IPS-20b (cell line): ENCODE data around the gene IFIT2.
"Not testable (repeated sequence)": the region's sequence is repeated elsewhere in the genome, so short reads cannot be mapped to it uniquely, and the experiment has no call there.

Experiments used
- H3K27ac ChIP-seq: one replicate; pipeline ENCODE4 v1.5.1; 2013; ENCODE audit warnings: low read length
- H3K27me3 ChIP-seq: 2 replicates; pipeline ENCODE4 v1.6.1; 2013; ENCODE audit warnings: mild to moderate bottlenecking, low read length, inconsistent platforms; ENCODE audit not compliant: insufficient read depth
- H3K36me3 ChIP-seq: 2 replicates; pipeline ENCODE4 v1.6.1; 2013; ENCODE audit warnings: low read depth, mild to moderate bottlenecking, inconsistent platforms, low read length, moderate library complexity; ENCODE audit not compliant: insufficient read depth
- H3K4me1 ChIP-seq: 2 replicates; pipeline ENCODE4 v1.6.1; 2013; ENCODE audit warnings: mild to moderate bottlenecking, control low read depth, inconsistent platforms, low read length, moderate library complexity; ENCODE audit not compliant: insufficient read depth
- H3K4me3 ChIP-seq: 2 replicates; pipeline ENCODE4 v1.5.1; 2013; ENCODE audit warnings: mild to moderate bottlenecking, low read length, inconsistent platforms
- H3K9ac ChIP-seq: 2 replicates; pipeline ENCODE4 v1.6.1; 2013; ENCODE audit warnings: low read depth, mild to moderate bottlenecking, inconsistent platforms, low read length, moderate library complexity
- H3K9me3 ChIP-seq: 2 replicates; pipeline ENCODE4 v1.6.1; 2013; ENCODE audit warnings: mild to moderate bottlenecking, low read depth, low read length, inconsistent platforms; ENCODE audit not compliant: insufficient read depth

Gene IFIT2

DNA sequence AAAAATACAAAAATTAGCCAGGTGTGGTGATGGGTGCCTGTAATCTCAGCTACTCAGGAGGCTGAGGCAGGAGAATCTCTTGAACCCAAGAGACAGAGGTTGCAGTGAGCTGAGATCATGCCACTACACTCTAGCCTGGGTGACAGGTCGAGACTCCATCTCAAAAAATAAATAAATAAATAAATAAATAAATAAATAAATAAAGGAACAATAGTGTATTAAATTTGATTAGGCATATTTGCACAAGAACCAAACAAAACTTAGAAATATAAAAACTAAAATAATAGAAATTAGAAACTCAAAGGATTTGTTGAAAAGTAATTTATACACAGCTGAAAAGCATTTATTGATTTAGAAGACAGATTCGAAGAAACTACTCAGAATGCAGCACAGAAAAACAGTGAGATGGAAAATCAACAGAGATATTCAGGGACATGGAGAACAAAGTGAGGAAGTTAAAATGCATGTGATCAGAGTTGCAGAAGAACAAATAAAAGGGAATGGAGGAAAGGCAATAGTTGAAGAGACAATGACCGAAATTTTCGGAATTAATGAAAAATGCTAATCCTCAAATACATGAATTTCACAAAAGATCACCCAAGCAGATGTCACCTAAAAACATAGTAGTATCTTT is 43.6 kb downstream of the IFIT2 start:
- no peak overlapping the region for H3K9ac ChIP-seq
- no peaks in the 10 kb centered on the region for H3K27me3 ChIP-seq
- H3K4me3 ChIP-seq: no peak overlapping the region
- H3K36me3 ChIP-seq: no peaks in the 10 kb centered on the region
- peaks cover 36% of the 10 kb centered on the region for H3K4me1 ChIP-seq
- H3K9me3 ChIP-seq: no peaks in the 10 kb centered on the region
- no peak overlapping the region for H3K27ac ChIP-seq

GRCh38 chr10:89346405-89347254 is 44.8 kb downstream of the IFIT2 start:
- Histone ChIP-seq H3K27me3 (no peaks in the 10 kb centered on the region), H3K9me3 (no peaks in the 10 kb centered on the region), H3K4me1 (peaks cover 43% of the 10 kb centered on the region), H3K4me3 (no peak overlapping the region), H3K9ac (peak overlapping the region; percentile 1; the same call in 1 of the 2 replicates), H3K36me3 (no peaks in the 10 kb centered on the region), H3K27ac (peak overlapping the region; percentile 14)

DNA sequence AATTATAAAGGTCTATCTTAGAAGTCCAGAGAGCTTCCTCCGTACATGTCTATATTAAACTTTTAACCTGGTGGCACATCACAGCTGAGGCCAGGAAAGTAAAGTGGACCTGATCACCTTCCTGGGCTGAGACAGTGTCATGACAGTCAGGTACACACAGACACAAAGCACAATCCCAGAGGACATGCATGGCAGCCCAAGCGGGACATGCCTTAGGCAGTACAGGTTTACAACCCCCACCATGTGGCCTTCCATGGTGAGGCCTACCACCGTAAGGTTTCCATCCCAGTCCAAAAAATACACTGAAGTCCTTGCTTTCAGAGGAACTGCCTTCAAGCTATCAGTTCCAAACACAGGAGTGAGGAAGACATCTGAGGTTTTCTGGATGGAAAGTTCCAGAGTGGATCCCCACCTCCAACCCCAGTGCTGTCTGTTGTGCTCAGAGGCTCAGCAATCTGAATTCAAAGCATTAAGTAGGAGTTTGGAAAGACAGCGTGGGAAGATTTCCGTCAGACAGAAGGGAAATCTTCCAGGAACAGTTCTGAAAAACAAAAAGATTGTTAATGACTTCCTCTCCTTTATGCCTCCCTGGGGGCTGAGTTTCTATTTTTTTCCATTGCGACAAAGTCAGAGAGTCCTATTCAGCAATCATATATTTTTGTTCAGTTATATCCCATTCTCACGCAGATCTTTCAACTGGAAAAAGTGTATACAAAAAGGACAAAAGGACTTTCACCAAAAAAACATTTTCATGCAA is 46.0 kb downstream of the IFIT2 start:
- Histone ChIP-seq H3K27me3 (no peaks in the 10 kb centered on the region), H3K4me1 (peaks cover 51% of the 10 kb centered on the region), H3K36me3 (no peaks in the 10 kb centered on the region), H3K9me3 (no peaks in the 10 kb centered on the region), H3K4me3 (no peak overlapping the region), H3K27ac (no peak overlapping the region), H3K9ac (no peak overlapping the region)

DNA sequence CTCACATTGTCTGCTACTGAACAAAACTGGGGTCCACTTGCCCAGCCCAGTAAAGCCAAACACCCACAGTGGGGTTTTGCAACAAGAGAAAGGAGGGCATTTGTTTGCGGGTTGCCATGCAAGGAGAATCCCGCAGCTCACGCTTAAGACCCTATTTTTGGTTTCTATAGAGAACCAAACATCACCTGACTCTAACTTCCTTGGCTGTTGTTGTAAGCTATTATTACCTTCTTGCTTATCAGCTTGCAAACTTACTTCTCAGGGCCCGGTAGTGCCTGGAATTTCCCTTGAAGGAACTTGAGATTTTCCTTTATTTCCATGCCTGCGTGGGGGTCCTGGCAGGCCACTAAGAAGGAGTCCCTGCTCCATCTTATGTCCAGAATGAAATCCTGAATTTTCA is 46.6 kb downstream of the IFIT2 start:
- no peak overlapping the region for H3K9ac ChIP-seq
- H3K4me1 ChIP-seq: peaks cover 51% of the 10 kb centered on the region

GRCh38 chr10:89348975-89349374 is 47.1 kb downstream of the IFIT2 start:
- Histone ChIP-seq H3K27ac (no peak overlapping the region), H3K36me3 (no peaks in the 10 kb centered on the region), H3K4me1 (peaks cover 51% of the 10 kb centered on the region), H3K4me3 (no peak overlapping the region), H3K9ac (no peak overlapping the region), H3K27me3 (no peaks in the 10 kb centered on the region), H3K9me3 (no peaks in the 10 kb centered on the region)

More for the DNA sequence above, 46.6 kb downstream of the IFIT2 start:
- Histone ChIP-seq H3K27ac (no peak overlapping the region), H3K9me3 (no peaks in the 10 kb centered on the region), H3K27me3 (no peaks in the 10 kb centered on the region), H3K36me3 (no peaks in the 10 kb centered on the region), H3K4me3 (no peak overlapping the region)

GRCh38 chr10:89350631-89351315 is 48.9 kb downstream of the IFIT2 start:
- Histone ChIP-seq H3K4me1 (peaks cover 48% of the 10 kb centered on the region), H3K27ac (peak overlapping the region; percentile 26)
- H3K9me3 ChIP-seq, H3K36me3 ChIP-seq, H3K27me3 ChIP-seq, H3K9ac ChIP-seq, H3K4me3 ChIP-seq: not testable (repeated sequence)

DNA sequence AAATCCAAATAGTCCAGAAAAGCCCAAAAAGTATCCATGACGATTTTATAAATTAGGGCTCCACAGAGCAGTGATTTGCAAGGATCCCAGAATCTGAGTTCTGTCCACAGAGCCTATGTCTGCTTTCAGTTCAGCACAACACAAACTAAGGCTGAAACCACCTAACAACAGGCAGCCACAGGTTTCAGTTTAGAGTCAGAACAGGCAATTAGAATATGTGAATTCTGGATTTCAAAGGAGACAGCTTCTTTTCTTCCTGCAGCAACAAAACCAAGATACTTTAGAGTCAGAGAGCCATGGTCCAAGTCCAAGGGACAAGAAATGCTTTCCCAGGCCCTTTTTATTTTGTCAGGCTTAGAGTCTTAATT is 49.5 kb downstream of the IFIT2 start:
- Histone ChIP-seq H3K9me3 (no peaks in the 10 kb centered on the region), H3K36me3 (no peaks in the 10 kb centered on the region), H3K4me1 (peaks cover 43% of the 10 kb centered on the region), H3K27me3 (no peaks in the 10 kb centered on the region), H3K27ac (peak overlapping the region; percentile 26), H3K4me3 (no peak overlapping the region), H3K9ac (no peak overlapping the region; the same call in 1 of the 2 replicates)

DNA sequence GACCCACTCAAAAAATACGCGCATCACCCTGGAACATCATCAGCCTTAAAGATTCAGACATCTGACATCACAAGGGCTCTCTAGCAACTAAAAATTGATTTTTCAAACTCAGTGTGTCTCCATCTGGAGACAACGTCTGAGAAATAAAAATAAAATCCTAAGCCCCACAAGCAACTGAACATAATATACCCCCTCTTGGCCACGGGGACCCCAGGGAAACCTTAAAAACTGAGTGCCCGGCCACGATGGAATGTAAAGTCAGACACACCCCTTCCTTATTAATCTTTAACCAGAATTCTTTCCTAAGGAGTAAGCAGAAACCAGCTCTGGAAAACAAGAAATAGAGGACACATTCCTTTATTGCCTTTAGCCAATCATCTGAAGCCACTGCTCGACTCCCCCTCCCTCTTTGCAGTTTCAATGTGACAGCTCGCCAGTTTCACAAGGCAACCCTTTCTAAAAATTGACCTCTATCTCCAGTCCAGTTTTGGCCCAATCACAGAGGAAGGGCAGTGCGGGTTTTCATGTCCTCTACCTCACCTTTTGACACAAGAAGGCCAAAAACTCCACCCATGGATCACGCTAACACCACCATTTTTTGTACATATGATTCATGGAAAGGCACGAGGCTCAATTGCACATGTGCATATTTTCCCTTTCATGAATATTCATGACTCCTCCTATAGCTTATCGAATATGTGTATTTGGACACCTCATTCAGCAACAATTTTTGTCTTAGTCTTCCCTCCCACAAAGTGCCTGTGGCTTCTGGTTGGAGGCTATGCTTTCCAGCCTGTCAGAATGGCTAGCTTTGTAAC is 50.1 kb downstream of the IFIT2 start:
- Histone ChIP-seq H3K27ac (no peak overlapping the region), H3K36me3 (no peaks in the 10 kb centered on the region), H3K9ac (no peak overlapping the region; the same call in 1 of the 2 replicates), H3K4me3 (no peak overlapping the region), H3K4me1 (peaks cover 39% of the 10 kb centered on the region), H3K9me3 (no peaks in the 10 kb centered on the region), H3K27me3 (no peaks in the 10 kb centered on the region)

DNA sequence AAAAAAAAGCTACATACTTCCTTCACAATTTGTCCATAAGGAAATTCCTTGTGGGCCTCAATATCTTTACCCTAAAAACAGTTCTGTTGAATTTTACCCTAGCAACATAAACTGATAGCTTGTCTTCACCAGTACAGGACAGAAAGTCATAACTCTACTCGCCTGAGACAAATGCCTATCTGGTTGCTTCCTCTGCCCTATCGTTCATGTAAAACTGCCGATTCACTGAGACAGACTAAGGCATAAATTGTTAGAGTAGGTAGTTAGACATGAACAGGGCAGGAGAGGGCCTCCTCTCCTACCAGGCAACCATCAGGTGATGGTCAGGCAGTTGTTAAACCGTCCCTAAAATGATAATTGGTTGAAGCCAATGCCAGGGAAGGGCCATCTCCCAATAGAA is 51.0 kb downstream of the IFIT2 start:
- Histone ChIP-seq H3K9me3 (no peaks in the 10 kb centered on the region), H3K36me3 (no peaks in the 10 kb centered on the region), H3K4me3 (no peak overlapping the region), H3K4me1 (peaks cover 34% of the 10 kb centered on the region), H3K9ac (no peak overlapping the region), H3K27me3 (no peaks in the 10 kb centered on the region), H3K27ac (no peak overlapping the region)

DNA sequence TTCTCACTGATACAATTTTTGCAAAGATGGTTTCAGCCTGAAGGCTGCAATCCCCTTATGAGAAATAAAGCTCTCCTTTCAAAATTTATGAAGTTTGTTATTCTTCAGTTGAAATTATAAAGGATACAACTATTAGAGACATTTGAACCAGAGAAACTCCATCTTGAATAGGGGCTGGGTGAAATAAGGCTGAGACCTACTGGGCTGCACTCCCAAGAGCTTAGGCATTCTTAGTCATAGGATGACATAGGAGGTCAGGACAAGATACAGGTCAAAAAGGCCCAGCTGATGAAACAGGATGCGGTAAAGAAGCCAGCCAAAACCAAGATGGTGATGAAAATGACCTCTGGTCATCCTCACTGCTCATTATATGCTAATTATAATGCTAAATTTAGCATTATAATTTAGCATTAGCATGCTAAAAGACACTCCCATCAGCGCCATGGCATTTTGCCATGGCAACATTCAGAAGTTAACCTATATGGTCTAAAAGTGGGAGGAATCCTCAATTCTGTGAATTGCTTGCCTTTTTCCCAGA is 53.6 kb downstream of the IFIT2 start:
- H3K9me3 ChIP-seq: no peaks in the 10 kb centered on the region
- peaks cover 19% of the 10 kb centered on the region for H3K4me1 ChIP-seq
- H3K4me3 ChIP-seq: no peak overlapping the region
- H3K27ac ChIP-seq: no peak overlapping the region
- no peaks in the 10 kb centered on the region for H3K36me3 ChIP-seq
- no peaks in the 10 kb centered on the region for H3K27me3 ChIP-seq
- no peak overlapping the region for H3K9ac ChIP-seq
